Hepatocyte (in vitro differentiated cells): Measurements from ENCODE around the gene ASGR2. TPM values are rescaled to one million over a fixed set of nuclear protein-coding genes. Genes with fewer than 3 reads are reported as not detected.

Experiments
- DNase-seq: peaks from one replicate; pipeline ENCODE4 v3.0.0-alpha.2; 2016; ENCODE audit warnings: low spot score
- H2AFZ ChIP-seq: fragments of 200-600 bp; sonication (generic); 2 replicates; pipeline ENCODE4 v1.6.0; 2016; ENCODE audit warnings: antibody characterized with exemption, mild to moderate bottlenecking
- H3K27ac ChIP-seq: fragments of 200-600 bp; sonication (generic); 2 replicates; pipeline ENCODE4 v1.5.1; 2016; ENCODE audit warnings: mild to moderate bottlenecking
- H3K27me3 ChIP-seq: fragments of 200-600 bp; sonication (generic); 2 replicates; pipeline ENCODE4 v1.6.1; 2016
- H3K36me3 ChIP-seq: fragments of 200-600 bp; sonication (generic); replicated peaks from 2 replicates; pipeline ENCODE4 v1.5.1; 2016; ENCODE audit warnings: low read depth; ENCODE audit not compliant: insufficient read depth
- H3K4me1 ChIP-seq: fragments of 200-600 bp; sonication (generic); 2 replicates; pipeline ENCODE4 v1.5.1; 2016; ENCODE audit warnings: mild to moderate bottlenecking, moderate library complexity; ENCODE audit not compliant: insufficient read depth
- H3K4me2 ChIP-seq: fragments of 200-600 bp; sonication (generic); 2 replicates; pipeline ENCODE4 v1.6.0; 2016
- H3K4me3 ChIP-seq: fragments of 200-600 bp; sonication (generic); 2 replicates; pipeline ENCODE4 v1.5.1; 2016; ENCODE audit warnings: mild to moderate bottlenecking
- H3K79me2 ChIP-seq: fragments of 200-600 bp; sonication (generic); 2 replicates; pipeline ENCODE4 v1.6.0; 2017; ENCODE audit warnings: mild to moderate bottlenecking
- H3K9me2 ChIP-seq: fragments of 200-600 bp; sonication (generic); replicated peaks from 2 replicates; pipeline ENCODE4 v1.6.0; 2017; ENCODE audit warnings: mild to moderate bottlenecking; ENCODE audit not compliant: insufficient read depth
- H3K9me3 ChIP-seq: fragments of 200-600 bp; sonication (generic); 2 replicates; pipeline ENCODE4 v1.5.1; 2016; ENCODE audit warnings: low read depth, mild to moderate bottlenecking
- H4K20me1 ChIP-seq: fragments of 200-600 bp; sonication (generic); 2 replicates; pipeline ENCODE4 v1.6.0; 2016; ENCODE audit warnings: mild to moderate bottlenecking; ENCODE audit not compliant: insufficient read depth, poor library complexity, severe bottlenecking
- EZH2 ChIP-seq: fragments of 200-600 bp; sonication (generic); IDR thresholded peaks from 2 replicates; pipeline ENCODE4 v1.6.1; 2016; ENCODE audit warnings: antibody characterized with exemption, mild to moderate bottlenecking, borderline replicate concordance
- EZH2phosphoT487 ChIP-seq: fragments of 200-600 bp; sonication (generic); IDR thresholded peaks from one replicate; pipeline ENCODE4 v1.6.1; 2018; ENCODE audit warnings: antibody characterized with exemption, mild to moderate bottlenecking, low read depth, moderate library complexity; ENCODE audit not compliant: unreplicated experiment, severe bottlenecking
- WGBS: methylation state at CpG from one replicate; pipeline ENCODE4 v1.1.6; 2016; ENCODE audit warnings: low lambda C conversion rate; ENCODE audit errors: missing lambda C conversion rate; 5-methylcytosine and 5-hydroxymethylcytosine counted together
- polyA plus RNA-seq: library from polyadenylated mRNA; unstranded; fragments of >200 nt; fragmentation: Nextera tagmentation; extraction: Ambion mirVana; gene quantifications from 2 replicates; pipeline ENCODE4 v1.2.1, GENCODE V29; 2016
- total RNA-seq: library from RNA; depleted of rRNA; stranded (reverse); fragments of >200 nt; gene quantifications from 2 replicates; pipeline ENCODE4 v1.2.3, GENCODE V29; 2014
- TF ChIP-seq, protein P1 (sequence below): fragments of 200-600 bp; sonication (generic); IDR thresholded peaks from 2 replicates; pipeline ENCODE4 v1.5.1; 2016; ENCODE audit warnings: antibody characterized with exemption, mild to moderate bottlenecking; ENCODE audit not compliant: poor library complexity

Gene ASGR2
- total and polyA plus RNA-seq, 2 experiments from 2014 or later = 65.5 to 90.6 TPM

DNA sequence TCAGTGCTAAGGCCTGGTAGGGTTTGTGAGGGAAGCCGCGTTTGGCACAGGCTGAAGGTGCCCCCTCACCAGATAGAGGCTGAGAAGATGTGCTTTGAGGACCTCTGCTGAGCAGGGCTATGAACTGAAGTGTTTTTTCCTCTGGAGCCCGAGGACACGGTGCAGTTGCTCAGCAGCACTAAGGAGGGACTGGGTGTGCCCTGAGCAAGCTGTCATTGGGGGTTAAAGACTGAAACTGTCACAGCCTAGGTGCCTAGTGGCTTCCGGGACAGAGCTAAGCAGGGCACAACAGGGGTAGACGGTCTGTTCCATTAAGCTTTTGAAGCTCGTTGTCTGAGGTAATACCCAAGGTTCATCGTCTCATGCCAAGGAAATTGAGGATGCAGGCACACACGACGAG is 24.8 kb upstream of the ASGR2 start:
- H3K4me1 ChIP-seq = peaks cover 4% of the 10 kb centered on the region
- no peak for DNase-seq
- H3K27ac ChIP-seq = no peak overlapping the region
- no peaks in the 10 kb centered on the region for H3K9me3 ChIP-seq
- TF ChIP-seq EZH2 (no peak), EZH2phosphoT487 (no peak)
- TF ChIP-seq, protein P1, sequence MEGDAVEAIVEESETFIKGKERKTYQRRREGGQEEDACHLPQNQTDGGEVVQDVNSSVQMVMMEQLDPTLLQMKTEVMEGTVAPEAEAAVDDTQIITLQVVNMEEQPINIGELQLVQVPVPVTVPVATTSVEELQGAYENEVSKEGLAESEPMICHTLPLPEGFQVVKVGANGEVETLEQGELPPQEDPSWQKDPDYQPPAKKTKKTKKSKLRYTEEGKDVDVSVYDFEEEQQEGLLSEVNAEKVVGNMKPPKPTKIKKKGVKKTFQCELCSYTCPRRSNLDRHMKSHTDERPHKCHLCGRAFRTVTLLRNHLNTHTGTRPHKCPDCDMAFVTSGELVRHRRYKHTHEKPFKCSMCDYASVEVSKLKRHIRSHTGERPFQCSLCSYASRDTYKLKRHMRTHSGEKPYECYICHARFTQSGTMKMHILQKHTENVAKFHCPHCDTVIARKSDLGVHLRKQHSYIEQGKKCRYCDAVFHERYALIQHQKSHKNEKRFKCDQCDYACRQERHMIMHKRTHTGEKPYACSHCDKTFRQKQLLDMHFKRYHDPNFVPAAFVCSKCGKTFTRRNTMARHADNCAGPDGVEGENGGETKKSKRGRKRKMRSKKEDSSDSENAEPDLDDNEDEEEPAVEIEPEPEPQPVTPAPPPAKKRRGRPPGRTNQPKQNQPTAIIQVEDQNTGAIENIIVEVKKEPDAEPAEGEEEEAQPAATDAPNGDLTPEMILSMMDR = no peak
- H3K9me2 ChIP-seq = no peaks in the 10 kb centered on the region
- H3K79me2 ChIP-seq = no peaks in the 10 kb centered on the region
- H4K20me1 ChIP-seq = no peaks in the 10 kb centered on the region
- no peak overlapping the region for H3K4me2 ChIP-seq
- H3K4me3 ChIP-seq = no peak overlapping the region
- H3K36me3 ChIP-seq = no peaks in the 10 kb centered on the region
- 72% methylated on average over 10 of the region's 10 CpGs for WGBS
- H2AFZ ChIP-seq = no peak overlapping the region
- no peaks in the 10 kb centered on the region for H3K27me3 ChIP-seq

DNA sequence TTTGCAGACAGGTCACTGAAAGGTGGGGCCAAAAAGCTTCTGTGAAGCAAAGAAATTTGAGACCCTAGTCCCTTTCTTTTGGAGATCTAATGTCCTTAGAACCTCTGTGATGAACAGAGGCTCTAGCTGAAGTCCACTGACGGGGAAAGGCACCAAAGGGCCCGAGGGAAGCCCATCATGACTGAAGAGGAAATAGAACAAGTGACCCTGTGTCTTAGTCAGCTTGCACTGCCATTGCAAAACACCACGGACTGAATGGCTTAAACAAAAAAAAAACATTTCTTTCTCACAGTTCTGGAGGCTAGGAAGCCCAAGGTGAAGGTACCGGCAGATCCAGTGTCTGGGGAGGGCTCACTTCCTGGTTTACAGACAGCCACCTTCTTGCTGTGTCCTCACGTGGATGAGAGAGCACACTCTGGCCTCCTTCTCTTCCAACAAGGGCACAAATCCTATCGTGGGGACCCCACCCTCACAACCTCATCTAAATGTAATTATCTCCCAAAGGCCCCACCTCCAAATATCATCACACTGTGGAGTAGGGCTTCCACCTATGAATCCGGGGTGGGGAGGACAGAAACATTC is 24.3 kb upstream of the ASGR2 start:
- no peaks in the 10 kb centered on the region for H4K20me1 ChIP-seq
- no peak overlapping the region for H2AFZ ChIP-seq
- no peaks in the 10 kb centered on the region for H3K36me3 ChIP-seq
- H3K4me1 ChIP-seq = peaks cover 4% of the 10 kb centered on the region
- no peak overlapping the region for H3K4me2 ChIP-seq
- H3K27me3 ChIP-seq = no peaks in the 10 kb centered on the region
- no peak overlapping the region for H3K4me3 ChIP-seq
- no peaks in the 10 kb centered on the region for H3K79me2 ChIP-seq
- no peaks in the 10 kb centered on the region for H3K9me2 ChIP-seq
- H3K9me3 ChIP-seq = no peaks in the 10 kb centered on the region
- 81% methylated on average over 7 of the region's 7 CpGs for WGBS
- no peak for TF ChIP-seq EZH2phosphoT487
- TF ChIP-seq EZH2 = no peak
- TF ChIP-seq, protein P1 = no peak
- DNase-seq = no peak
- H3K27ac ChIP-seq = no peak overlapping the region

DNA sequence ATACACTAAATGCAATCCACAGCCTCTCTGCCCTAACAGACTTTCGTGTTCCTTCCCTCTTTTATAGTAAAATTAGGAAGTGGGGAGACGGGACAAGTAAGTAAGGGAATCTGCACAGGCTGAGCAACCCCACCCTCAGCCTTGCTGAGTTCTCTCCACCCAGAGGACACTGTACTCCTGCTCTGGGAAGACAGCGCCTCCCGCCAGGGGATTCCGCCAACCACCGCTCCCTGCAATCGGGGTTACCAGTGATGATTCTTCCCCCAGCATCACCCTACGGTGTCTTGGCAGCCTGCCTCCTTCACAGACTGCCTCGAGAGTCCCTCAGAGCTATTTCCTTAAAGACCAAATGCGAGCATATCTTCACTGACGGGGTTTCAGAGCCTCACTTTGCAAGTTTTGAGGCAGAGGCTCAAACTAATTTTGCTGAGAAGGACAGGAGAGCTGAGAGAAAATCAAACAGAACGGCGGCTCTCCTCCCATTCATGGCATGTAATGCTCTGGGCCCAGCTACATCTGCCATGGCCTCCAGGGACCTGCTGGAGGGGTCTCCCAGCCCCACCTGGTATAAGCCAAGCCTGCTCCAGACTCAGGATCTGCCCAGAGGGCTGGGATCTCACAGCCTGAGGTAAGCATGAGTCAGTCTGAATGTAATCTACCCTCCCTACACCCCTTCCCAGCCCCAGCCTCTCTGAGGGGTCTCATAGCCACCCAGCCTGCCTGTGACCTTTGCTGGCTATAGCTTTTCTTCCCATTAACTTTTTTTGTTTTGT is 22.7 kb upstream of the ASGR2 start:
- no peaks in the 10 kb centered on the region for H3K27me3 ChIP-seq
- TF ChIP-seq, protein P1 = no peak
- TF ChIP-seq EZH2 = no peak
- no peak for TF ChIP-seq EZH2phosphoT487
- H2AFZ ChIP-seq = no peak overlapping the region
- H3K79me2 ChIP-seq = no peaks in the 10 kb centered on the region
- H4K20me1 ChIP-seq = no peaks in the 10 kb centered on the region
- no peak for DNase-seq
- H3K9me3 ChIP-seq = no peaks in the 10 kb centered on the region
- no peak overlapping the region for H3K4me2 ChIP-seq
- H3K9me2 ChIP-seq = no peaks in the 10 kb centered on the region
- no peaks in the 10 kb centered on the region for H3K36me3 ChIP-seq
- H3K27ac ChIP-seq = no peak overlapping the region
- H3K4me1 ChIP-seq = peaks cover 10% of the 10 kb centered on the region
- 69% methylated on average over 13 of the region's 13 CpGs for WGBS
- no peak overlapping the region for H3K4me3 ChIP-seq
